HCT116 (cell line): ENCODE data around the gene SH3BP4. TPM values are rescaled to one million over a fixed set of nuclear protein-coding genes. Genes with fewer than 3 reads are reported as not detected.

Experiments used
- ATAC-seq: fragments of 200-7000 bp; cut with Tn5 transposase; 2 replicates; pipeline ENCODE4 v1.9.1; 2020; ENCODE audit warnings: mild to moderate bottlenecking, moderate library complexity
- BruUV-seq: library from RNA; stranded (reverse); fragments of 400-500 nt; replicated peaks from 2 replicates; lab custom pipeline; 2021; lab: Mats Ljungman, UMichigan
- CTCF ChIA-PET: fragments of 300-600 bp; sonication (Branson Sonifier 250); formaldehyde crosslinking; loops from one replicate; lab custom pipeline; 2021; ENCODE audit warnings: antibody characterized with exemption; lab: Charles Lee
- POLR2A ChIA-PET: fragments of 300-600, 350-600 bp; sonication (Branson Sonifier 250); formaldehyde crosslinking; loops from one replicate; lab custom pipeline; 2021; ENCODE audit warnings: antibody characterized with exemption; lab: Charles Lee
- RAD21 ChIA-PET, 2 experiments: fragments of 300-600 bp; sonication (Branson Sonifier 250); formaldehyde crosslinking; loops; one replicate each; lab custom pipeline; 2023; ENCODE audit warnings: low total read pairs in 2 of 2; ENCODE audit not compliant: uncharacterized antibody in 2 of 2, unreplicated experiment in 2 of 2, low non-redundant PET in 1 of 2; lab: Charles Lee
- DNase-seq: peaks from one replicate; pipeline ENCODE4 v3.0.0-alpha.2; 2010; ENCODE audit warnings: low read depth, low spot score
- H2AFZ ChIP-seq: fragments of 200-600 bp; shearing (Covaris generic), sonication (generic); 2 replicates; pipeline ENCODE4 v1.6.1; 2017; ENCODE audit warnings: low read depth, mixed run types, mixed read lengths, antibody characterized with exemption, low read length; ENCODE audit not compliant: poor library complexity, severe bottlenecking
- H3K27ac ChIP-seq: 2 replicates; pipeline ENCODE4 v1.5.1; 2012; ENCODE audit warnings: low read depth, low read length
- H3K27me3 ChIP-seq: fragments of 200-600 bp; sonication (generic); 2 replicates; pipeline ENCODE4 v1.6.1; 2016; ENCODE audit warnings: mixed run types, low read length, mixed read lengths; ENCODE audit not compliant: insufficient read depth
- H3K36me3 ChIP-seq, 2 experiments: fragments of 200-500 bp in 1 of 2; fragments of 200-600 bp in 1 of 2; sonication (Bioruptor generic) in 1 of 2; sonication (generic) in 1 of 2; 2 replicates each; pipeline versions ENCODE4 v1.5.1 to v1.6.1; 2014 to 2016; ENCODE audit warnings: low read length in 2 of 2, inconsistent platforms in 1 of 2, mixed read lengths in 1 of 2, mixed run types in 1 of 2; ENCODE audit not compliant: insufficient read depth in 2 of 2, control insufficient read depth in 1 of 2
- H3K4me1 ChIP-seq, 2 experiments: fragments of 200-600 bp in 1 of 2; sonication (generic) in 1 of 2; 2 replicates each; pipeline versions ENCODE4 v1.5.1 to v1.6.1; 2012 to 2017; ENCODE audit warnings: low read length in 2 of 2, inconsistent platforms in 1 of 2, mild to moderate bottlenecking in 1 of 2, mixed read lengths in 1 of 2, mixed run types in 1 of 2, moderate library complexity in 1 of 2; ENCODE audit not compliant: insufficient read depth in 2 of 2, control insufficient read depth in 1 of 2
- H3K4me2 ChIP-seq: fragments of 200-600 bp; sonication (generic); 2 replicates; pipeline ENCODE4 v1.6.1; 2017; ENCODE audit warnings: mixed run types, low read length, mixed read lengths
- H3K4me3 ChIP-seq, 2 experiments: fragments of 200-600 bp in 1 of 2; sonication (generic) in 1 of 2; replicated peaks in 1 of 2; 2 replicates each; pipeline ENCODE4 v1.5.1; 2011 to 2016; ENCODE audit warnings: low read length in 2 of 2, control low read depth in 1 of 2, low read depth in 1 of 2, mild to moderate bottlenecking in 1 of 2, mixed read lengths in 1 of 2, mixed run types in 1 of 2
- H3K79me2 ChIP-seq: fragments of 200-600 bp; sonication (generic); 2 replicates; pipeline ENCODE4 v1.6.1; 2017; ENCODE audit warnings: mild to moderate bottlenecking, mixed run types, low read length, moderate library complexity, mixed read lengths; ENCODE audit not compliant: insufficient read depth
- H3K9ac ChIP-seq: fragments of 200-600 bp; sonication (generic); 2 replicates; pipeline ENCODE4 v1.6.1; 2016; ENCODE audit warnings: low read length, mixed read lengths
- H3K9me2 ChIP-seq: fragments of 200-600 bp; sonication (generic), shearing (Covaris generic); 2 replicates; pipeline ENCODE4 v1.6.1; 2017; ENCODE audit warnings: mixed run types, mild to moderate bottlenecking, moderate library complexity; ENCODE audit not compliant: insufficient read depth
- H3K9me3 ChIP-seq, 2 experiments: fragments of 200-500 bp in 1 of 2; fragments of 200-600 bp in 1 of 2; sonication (Bioruptor generic) in 1 of 2; sonication (generic) in 1 of 2; 2 replicates each; pipeline ENCODE4 v1.6.1; 2014 to 2017; ENCODE audit warnings: low read length in 2 of 2, mixed read lengths in 2 of 2, inconsistent platforms in 1 of 2, low read depth in 1 of 2, mild to moderate bottlenecking in 1 of 2, mixed run types in 1 of 2, moderate library complexity in 1 of 2; ENCODE audit not compliant: control insufficient read depth in 1 of 2, insufficient read depth in 1 of 2
- H4K20me1 ChIP-seq: fragments of 200-600 bp; sonication (generic), shearing (Covaris generic); 2 replicates; pipeline ENCODE4 v1.6.1; 2017; ENCODE audit warnings: mixed run types, mild to moderate bottlenecking, moderate library complexity; ENCODE audit not compliant: insufficient read depth
- ATF3 ChIP-seq: IDR thresholded peaks from 2 replicates; pipeline ENCODE4 v1.6.1; 2012
- CBX3 ChIP-seq: IDR thresholded peaks from 2 replicates; pipeline ENCODE4 v1.6.1; 2012; ENCODE audit warnings: low read depth
- CEBPB ChIP-seq: IDR thresholded peaks from 2 replicates; pipeline ENCODE4 v1.6.1; 2012; ENCODE audit warnings: low read depth
- CTCF ChIP-seq, 3 experiments: fragments of 200-600 bp in 1 of 3; sonication (generic) in 1 of 3; IDR thresholded peaks in 2 of 3; conservative IDR thresholded peaks in 1 of 3; 2 replicates each; pipeline ENCODE4 v1.5.1; 2012 to 2017; ENCODE audit warnings: low read depth in 2 of 3, low read length in 2 of 3, antibody characterized with exemption in 1 of 3, borderline replicate concordance in 1 of 3, control low read depth in 1 of 3, mild to moderate bottlenecking in 1 of 3, mixed read lengths in 1 of 3, mixed run types in 1 of 3, moderate library complexity in 1 of 3; ENCODE audit not compliant: insufficient read depth in 1 of 3
- ELF1 ChIP-seq: IDR thresholded peaks from 2 replicates; pipeline ENCODE4 v1.6.1; 2012; ENCODE audit warnings: low read depth, borderline replicate concordance
- EZH2 ChIP-seq: fragments of 200-600 bp; sonication (generic); IDR thresholded peaks from 2 replicates; pipeline ENCODE4 v1.6.1; 2017; ENCODE audit warnings: antibody characterized with exemption, mixed run types
- EZH2phosphoT487 ChIP-seq: fragments of 200-600 bp; IDR thresholded peaks from 2 replicates; pipeline ENCODE4 v1.6.1; 2018; ENCODE audit warnings: antibody characterized with exemption, borderline replicate concordance
- FOSL1 ChIP-seq: IDR thresholded peaks from 2 replicates; pipeline ENCODE4 v1.6.1; 2012; ENCODE audit warnings: low read depth
- JUND ChIP-seq: IDR thresholded peaks from 2 replicates; pipeline ENCODE4 v1.6.1; 2012
- MAX ChIP-seq: IDR thresholded peaks from 2 replicates; pipeline ENCODE4 v1.6.1; 2012
- POLR2A ChIP-seq: IDR thresholded peaks from 2 replicates; pipeline ENCODE4 v1.7.0; 2011; ENCODE audit warnings: borderline replicate concordance; ENCODE audit not compliant: insufficient read depth, insufficient read length; ENCODE audit errors: extremely low read depth
- POLR2AphosphoS5 ChIP-seq: IDR thresholded peaks from 2 replicates; pipeline ENCODE4 v1.6.1; 2011; ENCODE audit warnings: mild to moderate bottlenecking, low read depth, low read length, moderate library complexity
- REST ChIP-seq: IDR thresholded peaks from 2 replicates; pipeline ENCODE4 v1.6.1; 2012; ENCODE audit warnings: low read depth
- SIN3A ChIP-seq: IDR thresholded peaks from 2 replicates; pipeline ENCODE4 v1.6.1; 2012; ENCODE audit warnings: low read depth
- SP1 ChIP-seq: IDR thresholded peaks from 2 replicates; pipeline ENCODE4 v1.6.1; 2012; ENCODE audit warnings: low read depth
- ZBTB33 ChIP-seq: IDR thresholded peaks from 2 replicates; pipeline ENCODE4 v1.6.1; 2011; ENCODE audit warnings: mild to moderate bottlenecking, low read length, moderate library complexity; ENCODE audit not compliant: insufficient replicate concordance; ENCODE audit errors: extremely low read depth
- ZFX ChIP-seq: fragments of 450-650 bp; IDR thresholded peaks from 2 replicates; pipeline ENCODE4 v1.6.1; 2017
- ZNF274 ChIP-seq: fragments of 200-500 bp; sonication (Bioruptor generic); IDR thresholded peaks from 2 replicates; pipeline ENCODE4 v1.6.1; 2014; ENCODE audit warnings: mild to moderate bottlenecking, low read depth, low read length, inconsistent platforms
- intact Hi-C: fragments of 100-400 bp; cut with micrococcal nuclease; formaldehyde crosslinking; loops from 2 replicates; pipeline ENCODE4 v1.10.0; 2022
- total RNA-seq: library from RNA; stranded (reverse); gene quantifications from one replicate; pipeline ENCODE4 v1.2.1, GENCODE V29; 2021; ENCODE audit not compliant: unreplicated experiment

SH3BP4 gene
- total RNA-seq, 1 experiment from 2014 or later = 32.9 TPM

GRCh38 chr2:234961784-234962183 is 10.0 kb downstream of the SH3BP4 start:
- no TSS peak for BruUV-seq
- Histone ChIP-seq H3K27ac (no peak overlapping the region), H3K36me3 (no peaks in the 10 kb centered on the region), H3K9me3 (no peaks in the 10 kb centered on the region), H4K20me1 (no peaks in the 10 kb centered on the region; the same call in 1 of the 2 replicates), H2AFZ (no peak overlapping the region), H3K27me3 (no peaks in the 10 kb centered on the region), H3K9me2 (no peaks in the 10 kb centered on the region), H3K9ac (no peak overlapping the region), H3K4me3 (no peak overlapping the region), H3K4me1 (peaks cover 42 to 59% of the 10 kb centered on the region in 2 experiments), H3K79me2 (peaks cover 88% of the 10 kb centered on the region), H3K4me2 (no peak overlapping the region)
- intact Hi-C loops = no loop called here
- ATAC-seq = no peak
- TF ChIP-seq ZFX (no peak), MAX (no peak), ZNF274 (no peak), REST (no peak), FOSL1 (no peak), ZBTB33 (no peak), CTCF (IDR thresholded peaks at IDR 0.05 in 2 of 3, conservative IDR thresholded peaks at IDR 0.05 in 1 of 3; ENCODE audit: borderline replicate concordance in 1 of 3, insufficient read depth in 1 of 3, low read depth in 2 of 3, low read length in 2 of 3) (no peak), ATF3 (no peak), EZH2 (no peak), POLR2A (no peak), JUND (no peak), CBX3 (no peak), CEBPB (no peak), ELF1 (no peak), SP1 (no peak), POLR2AphosphoS5 (no peak), EZH2phosphoT487 (no peak), SIN3A (no peak)
- ChIA-PET RAD21 (no interaction called here), POLR2A (no interaction called here), CTCF (no interaction called here)
- no peak for DNase-seq
